Esophagus squamous epithelium (tissue), 5 donors: ENCODE data around the gene DENND4A. TPM values are rescaled to one million over a fixed set of nuclear protein-coding genes. Genes with fewer than 3 reads are reported as not detected.
"Not testable (repeated sequence)": the region's sequence is repeated elsewhere in the genome, so short reads cannot be mapped to it uniquely, and the experiment has no call there.

Experiments
- DNase-seq: peaks from one replicate; lab custom pipeline; 2025; lab: John Stamatoyannopoulos, UW
- H3K27ac ChIP-seq, 4 donors: fragments of 200-600 bp; sonication (generic); one replicate each; pipeline ENCODE4 v1.5.1; 2016 to 2019; ENCODE audit warnings: mild to moderate bottlenecking in 1 of 4
- H3K27me3 ChIP-seq, 4 donors: fragments of 200-600 bp; sonication (generic); 1 replicate in 3 of 4; 2 replicates in 1 of 4; pipeline versions ENCODE4 v1.5.1 to v1.6.0; 2017 to 2021; ENCODE audit warnings: antibody characterized with exemption in 1 of 4
- H3K36me3 ChIP-seq, 3 donors: fragments of 200-600 bp; sonication (generic); one replicate each; pipeline ENCODE4 v1.5.1; 2016 to 2019
- H3K4me1 ChIP-seq, 3 donors: fragments of 200-600 bp; sonication (generic); one replicate each; pipeline ENCODE4 v1.5.1; 2017 to 2019
- H3K4me3 ChIP-seq, 4 donors: fragments of 200-600 bp; sonication (generic); 1 replicate in 3 of 4; 2 replicates in 1 of 4; pipeline ENCODE4 v1.5.1; 2016 to 2019; ENCODE audit warnings: mild to moderate bottlenecking in 2 of 4, moderate library complexity in 1 of 4
- H3K9me3 ChIP-seq, 3 donors: fragments of 200-600 bp; sonication (generic); one replicate each; pipeline ENCODE4 v1.5.1; 2016 to 2019
- CTCF ChIP-seq, 6 experiments: fragments of 450-650 bp in 4 of 6; fragments of 200-600 bp in 2 of 6; sonication (generic) in 2 of 6; IDR thresholded peaks; one replicate each; pipeline ENCODE4 v1.5.1; 2016 to 2019; ENCODE audit warnings: antibody characterized with exemption in 6 of 6, mild to moderate bottlenecking in 4 of 6, moderate library complexity in 4 of 6
- POLR2A ChIP-seq, 4 donors: fragments of 450-650 bp; IDR thresholded peaks; one replicate each; pipeline ENCODE4 v1.6.1; 2017; ENCODE audit warnings: antibody characterized with exemption in 4 of 4, mild to moderate bottlenecking in 4 of 4, moderate library complexity in 3 of 4
- WGBS, 2 donors: methylation state at CpG; one replicate each; pipeline ENCODE4 v1.1.5; 2018; 5-methylcytosine and 5-hydroxymethylcytosine counted together
- intact Hi-C: fragments of 100-400 bp; cut with DNase I; formaldehyde crosslinking; loops from one replicate; pipeline ENCODE4 v1.15.0; 2022
- total RNA-seq, 4 donors: library from RNA; depleted of rRNA; stranded (reverse); fragments of >200 nt; gene quantifications; one replicate each; pipeline ENCODE4 v1.1.0, GENCODE V29; 2016
- donor health status: DM: yes; HTN: yes; CAD: no.

Gene DENND4A
- total RNA-seq, 4 donors from 2014 or later = 5.9 to 22.3 (median 10.9) TPM

GRCh38 chr15:65819563-65819960 lies 27.5 kb upstream of the DENND4A start:
- TF ChIP-seq CTCF (IDR thresholded peaks at IDR 0.05) (no peak), POLR2A (IDR thresholded peaks at IDR 0.05) (no peak)
- intact Hi-C loops = no loop called here
- Histone ChIP-seq H3K36me3 (no peaks in the 10 kb centered on the region), H3K4me3 (no peak overlapping the region), H3K9me3 (no peaks in the 10 kb centered on the region), H3K4me1 (peaks cover 0 to 13% (median 3%) of the 10 kb centered on the region in 3 donors), H3K27ac (peak overlapping the region in 2 of 4 donors; percentile 0 to 17), H3K27me3 (no peaks in the 10 kb centered on the region)
- no peak for DNase-seq
- WGBS, 2 donors = 83 to 84% methylated on average over 3 of the region's 3 CpGs

GRCh38 chr15:65818927-65819562 lies 27.0 kb upstream of the DENND4A start:
- Histone ChIP-seq H3K4me1 (peaks cover 0 to 13% (median 3%) of the 10 kb centered on the region in 3 donors), H3K36me3 (no peaks in the 10 kb centered on the region), H3K9me3 (no peaks in the 10 kb centered on the region), H3K4me3 (no peak overlapping the region), H3K27ac (peak overlapping the region in 2 of 4 donors; percentile 0 to 17), H3K27me3 (no peaks in the 10 kb centered on the region)
- 47 to 62% methylated on average over 4 of the region's 4 CpGs for WGBS, 2 donors
- DNase-seq = no peak
- intact Hi-C loops = no loop called here
- TF ChIP-seq CTCF (IDR thresholded peaks at IDR 0.05) = no peak
- TF ChIP-seq POLR2A (IDR thresholded peaks at IDR 0.05) = no peak

DNA sequence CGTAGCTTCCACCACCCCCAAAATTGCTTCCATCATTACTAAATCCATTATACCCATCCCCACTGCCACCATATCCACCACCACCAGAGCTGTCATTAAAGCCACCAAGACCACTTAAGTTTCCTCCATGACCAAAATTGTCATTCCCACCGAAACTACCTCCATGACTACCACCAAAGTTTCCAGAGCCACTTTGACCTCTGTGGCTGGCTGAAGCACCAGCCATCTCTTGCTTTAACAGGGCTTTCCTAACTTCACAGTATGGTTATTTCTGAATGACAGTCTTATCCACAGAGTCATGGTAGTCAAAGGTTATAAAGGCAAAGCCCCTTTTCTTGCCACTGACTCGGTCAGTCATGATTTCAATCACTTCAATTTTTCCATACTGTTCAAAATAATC lies 24.3 kb upstream of the DENND4A start:
- intact Hi-C loops = no loop called here
- H3K27me3 ChIP-seq = no peaks in the 10 kb centered on the region
- no peaks in the 10 kb centered on the region for H3K36me3 ChIP-seq
- H3K27ac ChIP-seq = no peak overlapping the region
- H3K4me3 ChIP-seq = no peak overlapping the region
- peaks cover 0 to 13% (median 3%) of the 10 kb centered on the region in 3 donors for H3K4me1 ChIP-seq
- peaks cover 0 to 4% (median 3%) of the 10 kb centered on the region in 3 donors for H3K9me3 ChIP-seq
- DNase-seq = no peak
- 86 to 90% methylated on average over 3 of the region's 3 CpGs for WGBS, 2 donors
- TF ChIP-seq POLR2A (IDR thresholded peaks at IDR 0.05) = no peak
- TF ChIP-seq CTCF (IDR thresholded peaks at IDR 0.05) = no peak

DNA sequence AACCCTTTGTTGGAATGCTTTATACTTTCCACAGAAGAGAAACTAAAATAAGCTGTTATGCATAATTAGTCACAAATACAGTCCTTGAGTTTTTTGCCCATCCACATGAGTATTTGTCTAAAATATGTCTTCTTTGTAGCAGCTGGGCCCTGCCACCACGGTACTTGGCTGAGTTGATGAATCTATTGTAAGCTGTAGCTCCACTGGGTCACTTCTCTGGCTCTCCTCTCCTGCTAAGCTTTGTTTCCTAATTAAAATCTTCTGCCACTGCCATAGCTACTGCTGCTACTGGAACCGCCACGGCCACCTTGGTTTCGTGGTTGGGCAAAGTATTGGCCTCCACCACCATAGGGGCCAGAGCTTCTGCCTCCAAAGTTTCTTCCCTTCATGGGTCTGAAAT lies 23.9 kb upstream of the DENND4A start:
- WGBS, 2 donors = 59 to 78% methylated on average over 4 of the region's 4 CpGs
- H3K4me1 ChIP-seq = peaks cover 0 to 13% (median 3%) of the 10 kb centered on the region in 3 donors
- H3K36me3 ChIP-seq, H3K9me3 ChIP-seq, H3K27ac ChIP-seq, intact Hi-C loops, H3K4me3 ChIP-seq, DNase-seq, H3K27me3 ChIP-seq: not testable (repeated sequence)

- DNase-seq, H3K36me3 ChIP-seq, intact Hi-C loops, H3K27me3 ChIP-seq, H3K4me3 ChIP-seq, H3K4me1 ChIP-seq, H3K9me3 ChIP-seq, H3K27ac ChIP-seq: not testable (repeated sequence)
- 78 to 87% methylated on average over 3 to 4 of the region's 4 CpGs for WGBS, 2 donors
Observed at GRCh38 chr15:65814271-65814670, 22.2 kb upstream of the DENND4A start.

GRCh38 chr15:65812916-65813315 lies 20.8 kb upstream of the DENND4A start:
- intact Hi-C loops = no loop called here
- Histone ChIP-seq H3K36me3 (no peaks in the 10 kb centered on the region), H3K4me1 (no peaks in the 10 kb centered on the region), H3K4me3 (no peak overlapping the region), H3K9me3 (peaks cover 0 to 4% (median 3%) of the 10 kb centered on the region in 3 donors), H3K27ac (no peak overlapping the region), H3K27me3 (no peaks in the 10 kb centered on the region)
- no peak for TF ChIP-seq POLR2A (IDR thresholded peaks at IDR 0.05)
- TF ChIP-seq CTCF (IDR thresholded peaks at IDR 0.05) = no peak
- 76 to 94% methylated on average over 1 of the region's 1 CpG for WGBS, 2 donors
- DNase-seq = no peak
